ENCODE measurements around the gene VIPR1.

GRCh38 chr3:42544492-42545283, 42.2 kb downstream of the VIPR1 start:
- TF ChIP-seq CTCF (IDR thresholded peaks at IDR 0.05; ENCODE audit: low read depth, low read length, missing input control) (peak; percentile 2), RXRA (IDR thresholded peaks at IDR 0.05) (peak; percentile 89 to 92), SP1 (IDR thresholded peaks at IDR 0.05) (peak; percentile 82), ZBTB33 (IDR thresholded peaks at IDR 0.05) (peak; percentile 5), ATF3 (IDR thresholded peaks at IDR 0.05) (no peak), REST (IDR thresholded peaks at IDR 0.05) (peak; percentile 88)
- TF ChIP-seq, protein P1, sequence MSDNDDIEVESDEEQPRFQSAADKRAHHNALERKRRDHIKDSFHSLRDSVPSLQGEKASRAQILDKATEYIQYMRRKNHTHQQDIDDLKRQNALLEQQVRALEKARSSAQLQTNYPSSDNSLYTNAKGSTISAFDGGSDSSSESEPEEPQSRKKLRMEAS (IDR thresholded peaks at IDR 0.05) = no peak
